ENCODE measurements around the gene IL21.
A peak's percentile ranks its signal among the peaks of the same experiment; 100 is the strongest.
"Not testable (repeated sequence)": the region's sequence is repeated elsewhere in the genome, so short reads cannot be mapped to it uniquely, and the experiment has no call there.

The IL21 gene

DNA sequence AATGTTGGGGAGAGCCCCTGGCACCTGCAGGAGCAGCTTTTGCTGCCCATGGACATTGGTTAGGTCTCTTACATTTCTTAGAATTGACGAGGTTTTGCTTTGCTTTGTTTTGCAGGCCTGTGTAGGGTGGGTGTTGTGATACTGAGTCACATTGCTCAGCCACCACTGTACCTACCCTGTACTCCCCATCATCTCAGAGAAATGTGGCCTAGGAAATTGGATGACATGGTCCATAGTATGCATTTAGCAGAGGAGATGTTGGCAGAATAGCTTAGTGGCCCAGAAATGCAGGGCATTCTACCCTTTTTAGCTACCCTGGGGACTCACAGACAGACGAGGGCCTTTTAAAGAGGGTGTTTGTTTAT is 43.7 kb downstream of the IL21 start:
- no peak for DNase-seq

DNA sequence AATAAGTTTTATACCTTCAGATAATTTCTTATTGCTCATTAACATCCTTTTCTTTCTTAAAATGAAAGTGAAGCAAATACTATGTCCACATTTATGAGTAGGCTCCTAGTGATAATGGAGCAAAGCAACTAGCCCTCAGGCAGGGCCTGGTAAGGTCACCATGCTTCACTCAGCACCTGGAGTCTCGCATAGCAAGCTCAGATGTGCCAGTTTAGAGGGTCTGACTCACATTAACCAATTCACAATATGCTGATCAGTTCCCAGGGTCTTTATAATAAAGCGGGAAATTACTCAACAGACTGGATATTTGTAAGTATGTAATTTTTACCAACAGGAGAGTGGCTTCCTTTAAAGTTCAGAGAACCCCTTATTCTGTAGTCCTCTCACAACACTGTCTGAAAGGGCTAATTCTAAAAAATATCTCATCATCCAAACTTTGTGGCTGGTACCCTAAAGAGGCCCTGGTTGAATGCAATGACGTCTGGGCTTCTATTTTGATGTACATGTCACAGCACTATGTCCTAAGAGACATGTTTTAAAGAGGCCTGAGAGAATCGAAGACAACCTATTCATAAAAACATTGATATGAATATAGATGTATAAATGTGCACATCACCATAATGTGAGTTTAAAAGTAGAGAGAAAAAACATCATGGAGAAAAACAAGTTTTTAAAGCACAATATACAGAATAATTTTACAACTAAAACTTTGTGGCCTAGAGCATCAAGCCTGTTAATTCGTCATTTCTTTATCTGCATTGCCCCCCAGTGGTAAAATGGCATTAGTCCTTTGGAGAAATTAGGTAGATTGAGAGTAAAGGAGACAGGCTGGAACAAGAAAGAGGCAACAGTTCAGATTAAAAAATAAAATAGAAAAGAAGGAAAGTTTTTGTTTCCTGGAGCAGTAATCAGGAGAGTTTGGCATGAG is 44.3 kb downstream of the IL21 start:
- peak; percentile 5 for DNase-seq

DNA sequence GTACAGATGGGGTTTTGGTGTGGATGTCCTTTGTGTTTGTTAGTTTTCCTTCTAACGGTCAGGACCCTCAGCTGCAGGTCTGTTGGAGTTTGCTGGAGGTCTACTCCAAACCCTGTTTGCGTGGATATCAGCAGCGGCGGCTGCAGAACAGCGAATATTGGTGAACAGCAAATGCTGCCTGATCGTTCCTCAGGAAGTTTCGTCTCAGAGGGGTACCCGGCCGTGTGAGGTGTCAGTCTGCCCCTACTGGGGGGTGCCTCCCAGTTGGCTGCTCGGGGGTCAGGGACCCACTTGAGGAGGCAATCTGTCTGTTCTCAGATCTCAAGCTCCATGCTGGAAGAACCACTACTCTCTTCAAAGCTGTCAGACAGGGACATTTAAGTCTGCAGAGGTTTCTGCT is 46.5 kb downstream of the IL21 start:
- not testable (repeated sequence) for DNase-seq

DNA sequence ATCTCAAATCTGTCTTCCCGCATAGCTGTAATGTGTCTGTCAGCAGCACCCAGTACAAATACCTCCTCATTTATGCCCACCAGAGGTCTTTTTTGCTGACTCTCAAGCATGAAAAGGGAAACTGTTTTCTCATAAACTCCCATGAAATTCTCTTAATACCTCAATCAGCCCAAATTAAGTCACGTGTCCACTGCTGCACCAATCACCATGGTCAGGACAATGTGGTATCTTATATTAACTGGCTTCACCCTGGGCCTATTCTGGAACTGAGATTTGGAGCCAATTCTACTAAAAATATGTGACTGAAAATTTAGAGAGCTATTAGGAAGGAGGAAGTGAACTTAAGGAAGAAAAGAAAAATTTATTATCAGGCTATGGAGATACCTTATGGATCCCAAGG is 58.4 kb downstream of the IL21 start:
- no peak for DNase-seq
